AG08396 (cell line): ENCODE data around the gene NKX1-1.

Experiments
- DNase-seq: peaks from one replicate; pipeline ENCODE4 v3.0.0; 2012; ENCODE audit warnings: low spot score, mixed read lengths

Gene NKX1-1

GRCh38 chr4:1359976-1360375 is 46.3 kb downstream of the NKX1-1 start:
- DNase-seq: no peak

DNA sequence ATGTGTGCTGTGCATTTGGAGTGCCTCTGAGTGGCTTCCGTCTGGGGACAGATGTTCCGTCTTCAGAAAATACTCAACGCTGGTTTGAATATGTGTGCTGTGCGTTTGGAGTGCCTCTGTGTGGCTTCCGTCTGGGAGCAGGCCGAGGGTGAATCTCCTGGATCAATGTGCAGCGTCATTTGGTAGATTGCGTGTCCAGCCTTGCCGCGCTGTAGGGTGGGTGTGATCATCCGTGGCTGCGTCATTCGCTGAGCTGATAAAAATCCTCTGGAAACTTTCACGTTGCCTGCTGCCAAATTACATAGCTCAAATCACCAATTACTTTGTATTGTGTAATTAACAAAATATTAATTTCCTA is 47.1 kb downstream of the NKX1-1 start:
- no peak for DNase-seq

DNA sequence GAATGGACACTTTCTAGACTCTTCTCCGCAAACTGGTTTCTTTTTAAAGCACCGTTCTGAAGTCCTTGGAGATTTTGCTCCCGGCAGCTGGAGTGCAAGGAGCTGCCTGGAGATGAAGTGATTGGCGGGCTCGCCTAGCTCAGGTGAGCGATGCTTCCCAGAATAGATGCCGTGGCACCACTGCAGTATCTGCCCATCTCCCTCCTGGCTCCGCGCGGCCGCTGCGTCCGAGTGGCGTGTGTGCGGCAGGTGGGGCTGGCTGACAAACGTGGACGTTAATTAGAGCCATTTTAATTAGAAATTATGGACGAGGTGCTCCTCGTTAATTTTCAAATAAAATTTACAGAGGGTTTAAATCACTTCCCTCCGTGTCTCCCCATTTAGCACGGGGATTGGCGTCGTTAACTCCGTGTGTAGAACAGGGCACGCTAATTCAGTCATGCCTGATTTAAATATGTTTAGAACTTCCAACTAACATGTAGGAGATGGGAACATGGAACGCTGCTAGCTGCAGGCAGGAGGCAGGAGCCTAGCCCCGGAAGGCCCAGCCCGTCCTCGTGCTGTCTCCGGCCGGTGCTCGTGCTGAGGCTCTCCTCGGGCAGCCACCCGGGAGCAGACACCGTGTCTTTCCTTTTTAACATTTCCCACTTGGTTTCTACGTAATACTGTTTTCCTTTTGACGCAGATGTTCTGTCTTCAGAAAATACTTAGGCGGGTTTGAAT is 47.7 kb downstream of the NKX1-1 start:
- DNase-seq: no peak

DNA sequence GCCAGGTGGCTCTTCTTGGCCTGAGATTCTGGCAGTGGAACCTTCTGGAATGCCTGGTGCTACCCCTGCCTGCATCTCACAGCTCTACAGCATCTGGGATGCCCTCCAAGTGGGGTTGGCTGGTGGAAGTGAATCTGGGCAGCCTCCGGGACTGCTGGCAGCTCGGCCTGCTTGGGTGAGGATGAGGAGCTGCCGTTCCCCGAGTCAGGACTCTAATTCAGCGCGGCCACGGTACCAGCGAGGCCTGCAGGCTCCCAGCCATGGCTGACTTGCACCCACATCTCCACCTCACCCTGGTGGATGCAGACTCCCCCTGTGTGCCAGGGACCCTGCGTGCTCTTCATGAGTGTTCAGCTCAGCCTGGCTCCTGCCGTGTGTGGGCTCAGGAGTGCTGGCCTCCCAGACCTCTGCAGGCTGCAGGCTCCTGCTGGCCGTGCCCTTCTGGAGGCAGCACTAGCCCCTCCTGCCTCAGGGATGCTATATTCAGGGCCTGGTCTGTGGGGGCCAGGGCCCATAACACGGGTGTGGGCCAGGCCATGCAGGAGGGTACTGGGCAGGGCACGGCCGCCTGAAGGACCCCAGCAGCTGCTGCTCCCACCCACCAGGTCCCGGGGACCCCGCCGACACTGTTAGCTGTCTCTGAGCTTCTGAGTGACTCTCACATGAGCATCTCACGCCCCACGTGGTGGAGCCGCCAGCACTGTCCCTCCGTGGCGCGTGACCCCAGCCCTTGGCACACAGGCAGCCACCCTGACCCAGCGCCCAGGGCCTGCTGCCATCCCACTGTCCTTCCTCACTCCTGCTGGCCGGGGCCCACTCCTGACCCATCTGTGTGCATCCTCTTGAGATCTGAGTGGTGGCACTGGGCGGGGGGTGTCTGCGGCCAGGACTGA is 48.6 kb downstream of the NKX1-1 start:
- DNase-seq: no peak

DNA sequence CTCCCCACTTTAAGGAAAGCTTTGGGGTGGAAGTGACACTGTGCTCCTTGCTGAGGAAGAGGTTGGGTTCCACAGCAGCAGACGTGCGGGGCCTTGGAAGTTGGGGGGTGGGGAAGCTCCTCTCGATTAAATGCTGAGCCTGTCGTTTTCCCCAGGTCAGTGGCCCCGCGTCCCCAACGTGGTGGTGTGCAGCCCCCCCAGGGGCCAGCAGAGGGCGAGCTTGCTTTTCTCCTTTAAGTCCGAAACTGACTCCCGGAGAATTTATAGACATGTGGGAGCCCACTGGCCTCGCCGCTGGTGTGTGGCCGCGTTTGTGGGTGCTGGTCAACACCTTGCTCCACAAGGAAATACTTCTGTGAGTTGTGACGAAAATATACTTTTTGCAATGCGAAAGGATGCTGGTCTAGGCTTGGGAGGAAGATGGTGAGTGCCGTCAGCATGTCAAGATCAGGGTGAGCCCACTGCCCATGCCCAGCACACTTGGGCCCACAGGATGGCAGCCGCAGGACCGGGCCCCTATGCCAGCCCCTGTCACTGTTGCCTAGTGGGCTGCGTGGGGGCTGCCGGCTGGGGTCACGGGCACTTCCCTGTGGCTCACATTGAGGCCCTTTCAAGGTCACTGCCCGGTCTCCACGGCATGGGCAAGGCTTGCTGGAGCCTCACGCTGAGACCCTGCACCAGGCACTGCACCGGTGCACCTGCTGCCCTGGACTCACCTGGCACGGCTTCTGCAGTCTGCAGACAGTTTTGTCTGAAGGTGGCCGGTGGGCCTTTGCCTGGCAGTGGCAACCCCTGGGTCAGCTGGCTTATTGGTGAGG is 49.9 kb downstream of the NKX1-1 start:
- peak; percentile 84 for DNase-seq

- no peak for DNase-seq
Observed at GRCh38 chr4:1355378-1355777, 50.9 kb downstream of the NKX1-1 start.

DNA sequence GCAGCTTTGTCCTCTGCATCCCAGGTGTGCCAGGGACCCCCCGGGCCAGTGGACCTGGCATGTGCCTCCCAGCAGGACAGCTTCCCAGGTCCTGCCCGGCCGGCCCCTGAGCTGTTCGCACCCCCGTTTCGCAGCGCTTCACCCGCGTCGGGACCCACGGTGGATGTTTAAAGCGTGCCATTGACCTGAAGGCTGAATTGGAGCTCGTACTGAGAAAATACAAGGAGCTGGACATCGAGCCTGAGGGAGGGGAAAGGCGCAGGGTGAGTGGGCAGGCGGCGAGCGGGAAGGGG is 51.3 kb downstream of the NKX1-1 start:
- no peak for DNase-seq

DNA sequence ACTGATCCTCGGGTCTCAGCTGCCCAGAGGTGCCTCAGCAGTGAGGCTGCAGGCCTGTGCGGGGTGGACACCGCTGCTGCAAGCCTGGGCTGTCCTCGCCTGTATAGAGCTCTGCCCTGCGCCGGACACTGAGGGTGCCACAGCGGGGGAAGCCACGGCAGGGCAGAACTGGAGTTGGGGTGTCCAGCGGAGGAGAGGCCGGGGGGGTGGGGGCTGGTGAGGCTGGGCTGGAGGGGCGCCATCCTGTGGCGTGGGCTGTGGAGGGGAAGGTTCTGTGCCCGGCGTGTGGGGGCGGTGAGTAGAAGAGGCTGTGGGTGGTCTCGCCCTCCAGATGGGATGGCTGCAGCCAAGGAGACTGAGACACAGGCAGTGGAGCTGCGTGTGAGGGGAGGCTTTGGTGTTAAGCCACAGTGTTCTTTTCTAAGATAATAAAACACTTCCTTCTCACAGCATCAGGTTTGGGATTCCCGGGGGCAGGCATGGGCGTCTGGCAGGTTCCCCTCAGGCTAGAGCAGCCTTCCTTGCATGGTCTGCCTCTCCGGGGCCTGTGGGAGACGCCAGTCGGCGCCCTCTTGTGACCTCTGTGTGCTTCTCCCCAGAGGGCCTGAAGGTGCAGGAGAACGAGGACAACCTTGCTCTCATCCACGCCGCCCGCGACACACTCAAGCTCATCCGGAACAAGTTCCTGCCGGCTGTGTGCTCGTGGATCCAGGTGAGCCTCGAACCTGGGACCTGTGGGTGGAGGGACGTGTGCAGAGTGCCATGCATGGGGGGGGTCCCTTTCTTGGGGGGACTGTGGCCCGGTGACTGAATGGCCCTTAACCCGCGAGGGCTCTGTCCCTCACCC is 51.9 kb downstream of the NKX1-1 start:
- DNase-seq: no peak

DNA sequence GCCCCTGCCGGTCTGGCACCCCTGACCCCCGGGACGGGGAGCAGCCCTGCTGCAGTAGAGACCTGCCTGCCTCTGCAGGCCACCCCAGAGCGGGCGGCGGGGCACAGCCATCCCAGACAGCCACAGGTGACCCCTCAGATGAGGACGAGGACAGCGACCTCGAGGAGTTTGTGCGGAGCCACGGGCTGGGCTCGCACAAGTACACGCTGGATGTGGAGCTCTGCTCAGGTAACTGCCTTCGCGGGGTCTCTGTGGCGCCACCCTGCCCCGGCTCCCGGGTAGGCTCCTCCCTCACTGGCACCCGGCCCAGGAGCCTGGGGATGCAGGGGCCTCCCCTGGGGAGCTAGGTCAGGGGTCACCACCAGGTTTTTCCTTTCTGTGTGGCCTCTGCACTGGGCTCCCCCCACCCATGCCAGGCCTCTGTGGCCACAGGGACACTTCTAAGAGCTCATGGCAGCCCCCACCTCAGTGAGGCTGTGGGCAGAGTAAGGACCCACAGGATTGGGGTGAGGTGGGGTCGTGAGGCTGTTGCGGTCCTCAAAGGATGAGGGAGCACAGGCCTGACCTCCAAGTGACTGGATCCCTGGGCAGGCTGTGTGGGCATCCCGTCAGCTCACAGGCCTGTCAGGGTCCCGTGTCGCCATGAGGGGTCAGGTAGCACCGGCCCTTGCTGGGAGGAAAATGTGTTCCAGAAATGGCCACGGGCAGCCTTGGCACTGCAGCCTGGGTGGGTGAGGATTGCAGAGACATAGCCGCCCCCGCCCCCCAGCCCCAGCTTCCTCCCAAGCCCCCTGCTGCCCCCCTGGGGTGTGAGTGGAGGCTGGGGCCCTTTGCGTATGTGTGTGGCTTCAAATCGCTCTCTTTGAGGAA is 52.8 kb downstream of the NKX1-1 start:
- DNase-seq: no peak
